Fibroblast of lung (primary cell): Measurements from ENCODE around the gene POP4. TPM values are rescaled to one million over a fixed set of nuclear protein-coding genes. Genes with fewer than 3 reads are reported as not detected.

Experiments used
- DNase-seq, 2 donors: peaks; one replicate each; pipeline versions ENCODE4 v3.0.0 to v3.0.0-alpha.2; 2010; ENCODE audit warnings: low read depth in 2 of 2
- H2AFZ ChIP-seq: 2 replicates; pipeline ENCODE4 v1.5.1; 2012; ENCODE audit warnings: low read length, control low read depth, inconsistent platforms
- H3K27ac ChIP-seq: 2 replicates; pipeline ENCODE4 v1.5.1; 2011; ENCODE audit warnings: low read length, control low read depth; ENCODE audit not compliant: insufficient read depth
- H3K27me3 ChIP-seq: 2 replicates; pipeline ENCODE4 v1.5.1; 2011; ENCODE audit warnings: mild to moderate bottlenecking, low read length; ENCODE audit not compliant: control insufficient read depth, insufficient read depth
- H3K36me3 ChIP-seq: 2 replicates; pipeline ENCODE4 v1.5.1; 2011; ENCODE audit warnings: low read length; ENCODE audit not compliant: control insufficient read depth, insufficient read depth
- H3K4me1 ChIP-seq: 2 replicates; pipeline ENCODE4 v1.5.1; 2011; ENCODE audit warnings: low read length; ENCODE audit not compliant: control insufficient read depth, insufficient read depth; ENCODE audit errors: extremely low read depth
- H3K4me2 ChIP-seq: 2 replicates; pipeline ENCODE4 v1.5.1; 2011; ENCODE audit warnings: low read length, control low read depth; ENCODE audit not compliant: insufficient read depth; ENCODE audit errors: extremely low read depth
- H3K4me3 ChIP-seq, 4 experiments: fragments of 200-600 bp in 1 of 4; sonication (generic) in 1 of 4; replicated peaks in 1 of 4; 2 replicates each; pipeline ENCODE4 v1.5.1; 2011 to 2016; ENCODE audit warnings: low read length in 4 of 4, low read depth in 3 of 4, mild to moderate bottlenecking in 3 of 4, control low read depth in 2 of 4, inconsistent platforms in 1 of 4, mixed read lengths in 1 of 4; ENCODE audit not compliant: insufficient read depth in 1 of 4; ENCODE audit errors: control extremely low read depth in 1 of 4
- H3K79me2 ChIP-seq: 2 replicates; pipeline ENCODE4 v1.5.1; 2012; ENCODE audit warnings: mild to moderate bottlenecking, low read length, inconsistent platforms; ENCODE audit not compliant: control insufficient read depth, insufficient read depth
- H3K9ac ChIP-seq: 2 replicates; pipeline ENCODE4 v1.5.1; 2011; ENCODE audit warnings: mild to moderate bottlenecking, low read length, control low read depth; ENCODE audit not compliant: insufficient read depth
- H3K9me3 ChIP-seq: 2 replicates; pipeline ENCODE4 v1.5.1; 2012; ENCODE audit warnings: low read depth, low read length; ENCODE audit not compliant: control insufficient read depth, insufficient read depth
- H4K20me1 ChIP-seq: 2 replicates; pipeline ENCODE4 v1.5.1; 2011; ENCODE audit warnings: low read length; ENCODE audit not compliant: control insufficient read depth, insufficient read depth; ENCODE audit errors: extremely low read depth
- CTCF ChIP-seq, 2 donors: IDR thresholded peaks in 1 of 2; conservative IDR thresholded peaks in 1 of 2; 1 replicate in 1 of 2; 2 replicates in 1 of 2; pipeline ENCODE4 v1.5.1; 2011 to 2012; ENCODE audit warnings: low read length in 2 of 2, control low read depth in 1 of 2, inconsistent platforms in 1 of 2, low read depth in 1 of 2, mild to moderate bottlenecking in 1 of 2
- EZH2 ChIP-seq: IDR thresholded peaks from 2 replicates; pipeline ENCODE4 v1.5.1; 2012; ENCODE audit warnings: low read length, control low read depth, mild to moderate bottlenecking; ENCODE audit errors: missing control alignments
- polyA plus RNA-seq, 2 donors: library from polyadenylated mRNA; depleted of rRNA in 1 of 2; stranded (reverse) in 1 of 2; unstranded in 1 of 2; fragments of >200 nt; gene quantifications; 2 replicates each; pipeline ENCODE4 v1.2.1, GENCODE V29; 2011 to 2012; ENCODE audit warnings: missing spikeins in 1 of 2
- total RNA-seq: library from RNA; depleted of rRNA; stranded (reverse); fragments of >200 nt; gene quantifications from 2 replicates; pipeline ENCODE4 v1.2.1, GENCODE V29; 2014

The POP4 gene
- total and polyA plus RNA-seq, 2 donors (not counting 1 experiment from before 2014, with no cell fraction given): 77.1 to 102 TPM

DNA sequence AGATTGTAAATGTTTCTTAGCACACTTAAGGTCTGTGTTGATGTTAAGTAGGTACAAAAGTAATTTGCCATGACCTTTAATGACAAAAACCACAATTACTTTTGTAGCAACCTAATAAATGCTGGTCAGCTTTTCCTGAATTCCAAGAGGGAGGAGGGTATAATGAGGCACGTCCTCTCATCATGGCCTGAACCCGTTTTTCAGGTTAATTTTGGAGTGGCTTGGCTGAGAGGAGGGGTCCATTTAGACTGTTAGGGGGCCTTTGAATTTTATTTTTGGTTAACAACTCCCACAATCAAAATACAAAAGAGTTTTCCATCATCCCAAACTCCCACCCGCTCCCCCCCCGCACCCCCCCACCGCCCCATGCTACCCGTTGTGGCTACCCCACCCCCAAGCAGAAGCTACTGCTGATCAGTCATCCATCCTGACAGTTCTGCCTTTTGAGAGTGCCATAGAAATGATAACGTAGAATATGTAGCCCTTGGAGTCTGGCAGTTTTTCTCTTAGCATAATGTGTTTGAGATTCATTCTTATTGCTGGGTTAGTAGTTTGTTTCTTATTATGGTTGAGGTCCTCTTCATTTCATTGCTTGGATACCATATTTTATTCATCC, 44.8 kb downstream of the POP4 start:
- H3K9me3 ChIP-seq: no peaks in the 10 kb centered on the region
- DNase-seq: no peak
- H3K27me3 ChIP-seq: no peaks in the 10 kb centered on the region
- no peak overlapping the region for H3K27ac ChIP-seq
- no peaks in the 10 kb centered on the region for H4K20me1 ChIP-seq
- H3K79me2 ChIP-seq: no peaks in the 10 kb centered on the region
- no peaks in the 10 kb centered on the region for H3K36me3 ChIP-seq
- no peak overlapping the region for H3K9ac ChIP-seq
- H3K4me2 ChIP-seq: no peak overlapping the region
- no peak overlapping the region for H2AFZ ChIP-seq
- H3K4me3 ChIP-seq: no peak overlapping the region
- TF ChIP-seq CTCF (conservative IDR thresholded peaks at IDR 0.05 in 1 of 2, IDR thresholded peaks at IDR 0.05 in 1 of 2; ENCODE audit: low read depth in 1 of 2, low read length in 2 of 2) (no peak), EZH2 (no peak)
- H3K4me1 ChIP-seq: no peaks in the 10 kb centered on the region

- H3K36me3 ChIP-seq: no peaks in the 10 kb centered on the region
- H3K27me3 ChIP-seq: no peaks in the 10 kb centered on the region
- TF ChIP-seq EZH2: no peak
- TF ChIP-seq CTCF (conservative IDR thresholded peaks at IDR 0.05 in 1 of 2, IDR thresholded peaks at IDR 0.05 in 1 of 2; ENCODE audit: low read depth in 1 of 2, low read length in 2 of 2): no peak
- H3K79me2 ChIP-seq: no peaks in the 10 kb centered on the region
- H4K20me1 ChIP-seq: no peaks in the 10 kb centered on the region
- H3K9ac ChIP-seq: no peak overlapping the region
- no peak overlapping the region for H3K27ac ChIP-seq
- no peak for DNase-seq
- H3K4me3 ChIP-seq: no peak overlapping the region
- no peaks in the 10 kb centered on the region for H3K4me1 ChIP-seq
- H2AFZ ChIP-seq: no peak overlapping the region
- no peaks in the 10 kb centered on the region for H3K9me3 ChIP-seq
- no peak overlapping the region for H3K4me2 ChIP-seq
These were observed 45.7 kb downstream of the POP4 start for GRCh38 chr19:29651622-29652394.

GRCh38 chr19:29653398-29653797, 47.3 kb downstream of the POP4 start:
- no peak for TF ChIP-seq EZH2
- TF ChIP-seq CTCF (conservative IDR thresholded peaks at IDR 0.05 in 1 of 2, IDR thresholded peaks at IDR 0.05 in 1 of 2; ENCODE audit: low read depth in 1 of 2, low read length in 2 of 2): no peak
- no peak for DNase-seq
- H3K4me3 ChIP-seq: no peak overlapping the region
- no peaks in the 10 kb centered on the region for H3K4me1 ChIP-seq
- H3K27me3 ChIP-seq: no peaks in the 10 kb centered on the region
- H3K79me2 ChIP-seq: no peaks in the 10 kb centered on the region
- no peak overlapping the region for H3K27ac ChIP-seq
- H3K4me2 ChIP-seq: no peak overlapping the region
- no peak overlapping the region for H3K9ac ChIP-seq
- H4K20me1 ChIP-seq: no peaks in the 10 kb centered on the region
- H2AFZ ChIP-seq: no peak overlapping the region
- H3K36me3 ChIP-seq: no peaks in the 10 kb centered on the region
- no peaks in the 10 kb centered on the region for H3K9me3 ChIP-seq
